ENCODE data around the gene MYO7B.

MYO7B gene

GRCh38 chr2:127620866-127621265, 85.4 kb downstream of the MYO7B start (continued):
- TF ChIP-seq PATZ1 (CRISPR knock-in tag; IDR thresholded peaks at IDR 0.05; ENCODE audit: borderline replicate concordance) (no peak), ZNF70 (CRISPR knock-in tag; IDR thresholded peaks at IDR 0.05) (no peak), OSR1 (CRISPR knock-in tag; IDR thresholded peaks at IDR 0.05) (no peak), CSDC2 (CRISPR knock-in tag; IDR thresholded peaks at IDR 0.05) (no peak), SNAI2 (CRISPR knock-in tag; IDR thresholded peaks at IDR 0.05) (no peak), PPARA (CRISPR knock-in tag; IDR thresholded peaks at IDR 0.05; ENCODE audit: borderline replicate concordance) (no peak), ISL1 (CRISPR knock-in tag; IDR thresholded peaks at IDR 0.05) (no peak), ESRRG (CRISPR knock-in tag; IDR thresholded peaks at IDR 0.05) (no peak), POU6F1 (CRISPR knock-in tag; IDR thresholded peaks at IDR 0.05; ENCODE audit: borderline replicate concordance, low read depth) (no peak)

- ATAC-seq: no peak
- no peak for TF ChIP-seq ZFP30 (CRISPR knock-in tag; IDR thresholded peaks at IDR 0.05)
- TF ChIP-seq GLIS3 (CRISPR knock-in tag; IDR thresholded peaks at IDR 0.05): no peak
- TF ChIP-seq BACH2 (CRISPR knock-in tag; IDR thresholded peaks at IDR 0.05; ENCODE audit: borderline replicate concordance): no peak
- no peak for TF ChIP-seq PATZ1 (CRISPR knock-in tag; IDR thresholded peaks at IDR 0.05; ENCODE audit: borderline replicate concordance)
- no peak for TF ChIP-seq POU6F1 (CRISPR knock-in tag; IDR thresholded peaks at IDR 0.05; ENCODE audit: borderline replicate concordance, low read depth)
- TF ChIP-seq PPARA (CRISPR knock-in tag; IDR thresholded peaks at IDR 0.05; ENCODE audit: borderline replicate concordance): no peak
- TF ChIP-seq TOX (CRISPR knock-in tag; IDR thresholded peaks at IDR 0.05; ENCODE audit: borderline replicate concordance): no peak
- TF ChIP-seq ZNF70 (CRISPR knock-in tag; IDR thresholded peaks at IDR 0.05): no peak
- no peak for TF ChIP-seq CSRNP3 (CRISPR knock-in tag; IDR thresholded peaks at IDR 0.05)
Measured at GRCh38 chr2:127621981-127622431, 86.5 kb downstream of the MYO7B start.

GRCh38 chr2:127622561-127623387, 87.3 kb downstream of the MYO7B start:
- ATAC-seq: no peak
- no peak for TF ChIP-seq PATZ1 (CRISPR knock-in tag; IDR thresholded peaks at IDR 0.05; ENCODE audit: borderline replicate concordance)
- TF ChIP-seq CSDC2 (CRISPR knock-in tag; IDR thresholded peaks at IDR 0.05): no peak
- TF ChIP-seq TSHZ2 (CRISPR knock-in tag; IDR thresholded peaks at IDR 0.05): no peak
- TF ChIP-seq ZNF8 (CRISPR knock-in tag; IDR thresholded peaks at IDR 0.05): no peak
- TF ChIP-seq TCF4 (CRISPR knock-in tag; IDR thresholded peaks at IDR 0.05; ENCODE audit: borderline replicate concordance): no peak
- TF ChIP-seq ARNTL (CRISPR knock-in tag; IDR thresholded peaks at IDR 0.05; ENCODE audit: borderline replicate concordance, low read depth): no peak
- no peak for TF ChIP-seq ESRRG (CRISPR knock-in tag; IDR thresholded peaks at IDR 0.05)
- TF ChIP-seq POU6F1 (CRISPR knock-in tag; IDR thresholded peaks at IDR 0.05; ENCODE audit: borderline replicate concordance, low read depth): no peak
- no peak for TF ChIP-seq BACH2 (CRISPR knock-in tag; IDR thresholded peaks at IDR 0.05; ENCODE audit: borderline replicate concordance)
- no peak for TF ChIP-seq OSR1 (CRISPR knock-in tag; IDR thresholded peaks at IDR 0.05)
- no peak for TF ChIP-seq ZFP3 (CRISPR knock-in tag; IDR thresholded peaks at IDR 0.05)
- TF ChIP-seq ZNF70 (CRISPR knock-in tag; IDR thresholded peaks at IDR 0.05): no peak
- TF ChIP-seq SNAI2 (CRISPR knock-in tag; IDR thresholded peaks at IDR 0.05): no peak
- TF ChIP-seq ZNF565 (CRISPR knock-in tag; conservative IDR thresholded peaks at IDR 0.05; ENCODE audit: low read depth): no peak
- TF ChIP-seq ISL1 (CRISPR knock-in tag; IDR thresholded peaks at IDR 0.05): no peak

All from SK-N-SH treated with all-trans-retinoic acid at 6 μM for 48 hours (cell line).